Hepatocyte (in vitro differentiated cells): Measurements from ENCODE around the gene IQCH. TPM values are rescaled to one million over a fixed set of nuclear protein-coding genes. Genes with fewer than 3 reads are reported as not detected.

ENCODE experiments used
- DNase-seq: peaks from one replicate; pipeline ENCODE4 v3.0.0-alpha.2; 2016; ENCODE audit warnings: low spot score
- H2AFZ ChIP-seq: fragments of 200-600 bp; sonication (generic); 2 replicates; pipeline ENCODE4 v1.6.0; 2016; ENCODE audit warnings: antibody characterized with exemption, mild to moderate bottlenecking
- H3K27ac ChIP-seq: fragments of 200-600 bp; sonication (generic); 2 replicates; pipeline ENCODE4 v1.5.1; 2016; ENCODE audit warnings: mild to moderate bottlenecking
- H3K27me3 ChIP-seq: fragments of 200-600 bp; sonication (generic); 2 replicates; pipeline ENCODE4 v1.6.1; 2016
- H3K36me3 ChIP-seq: fragments of 200-600 bp; sonication (generic); replicated peaks from 2 replicates; pipeline ENCODE4 v1.5.1; 2016; ENCODE audit warnings: low read depth; ENCODE audit not compliant: insufficient read depth
- H3K4me1 ChIP-seq: fragments of 200-600 bp; sonication (generic); 2 replicates; pipeline ENCODE4 v1.5.1; 2016; ENCODE audit warnings: mild to moderate bottlenecking, moderate library complexity; ENCODE audit not compliant: insufficient read depth
- H3K4me2 ChIP-seq: fragments of 200-600 bp; sonication (generic); 2 replicates; pipeline ENCODE4 v1.6.0; 2016
- H3K4me3 ChIP-seq: fragments of 200-600 bp; sonication (generic); 2 replicates; pipeline ENCODE4 v1.5.1; 2016; ENCODE audit warnings: mild to moderate bottlenecking
- H3K79me2 ChIP-seq: fragments of 200-600 bp; sonication (generic); 2 replicates; pipeline ENCODE4 v1.6.0; 2017; ENCODE audit warnings: mild to moderate bottlenecking
- H3K9me2 ChIP-seq: fragments of 200-600 bp; sonication (generic); replicated peaks from 2 replicates; pipeline ENCODE4 v1.6.0; 2017; ENCODE audit warnings: mild to moderate bottlenecking; ENCODE audit not compliant: insufficient read depth
- H3K9me3 ChIP-seq: fragments of 200-600 bp; sonication (generic); 2 replicates; pipeline ENCODE4 v1.5.1; 2016; ENCODE audit warnings: low read depth, mild to moderate bottlenecking
- H4K20me1 ChIP-seq: fragments of 200-600 bp; sonication (generic); 2 replicates; pipeline ENCODE4 v1.6.0; 2016; ENCODE audit warnings: mild to moderate bottlenecking; ENCODE audit not compliant: insufficient read depth, poor library complexity, severe bottlenecking
- CTCF ChIP-seq: fragments of 200-600 bp; sonication (generic); IDR thresholded peaks from 2 replicates; pipeline ENCODE4 v1.5.1; 2016; ENCODE audit warnings: antibody characterized with exemption, mild to moderate bottlenecking; ENCODE audit not compliant: poor library complexity
- EZH2 ChIP-seq: fragments of 200-600 bp; sonication (generic); IDR thresholded peaks from 2 replicates; pipeline ENCODE4 v1.6.1; 2016; ENCODE audit warnings: antibody characterized with exemption, mild to moderate bottlenecking, borderline replicate concordance
- EZH2phosphoT487 ChIP-seq: fragments of 200-600 bp; sonication (generic); IDR thresholded peaks from one replicate; pipeline ENCODE4 v1.6.1; 2018; ENCODE audit warnings: antibody characterized with exemption, mild to moderate bottlenecking, low read depth, moderate library complexity; ENCODE audit not compliant: unreplicated experiment, severe bottlenecking
- WGBS: methylation state at CpG from one replicate; pipeline ENCODE4 v1.1.6; 2016; ENCODE audit warnings: low lambda C conversion rate; ENCODE audit errors: missing lambda C conversion rate; 5-methylcytosine and 5-hydroxymethylcytosine counted together
- polyA plus RNA-seq: library from polyadenylated mRNA; unstranded; fragments of >200 nt; fragmentation: Nextera tagmentation; extraction: Ambion mirVana; gene quantifications from 2 replicates; pipeline ENCODE4 v1.2.1, GENCODE V29; 2016
- total RNA-seq: library from RNA; depleted of rRNA; stranded (reverse); fragments of >200 nt; gene quantifications from 2 replicates; pipeline ENCODE4 v1.2.3, GENCODE V29; 2014

IQCH gene
- total and polyA plus RNA-seq, 2 experiments from 2014 or later: 0.76 to 1.0 TPM

- H3K4me2 ChIP-seq: no peak overlapping the region
- WGBS: 87% methylated on average over 3 of the region's 3 CpGs
- no peaks in the 10 kb centered on the region for H3K36me3 ChIP-seq
- no peak overlapping the region for H3K27ac ChIP-seq
- H3K79me2 ChIP-seq: no peaks in the 10 kb centered on the region
- no peak overlapping the region for H3K4me3 ChIP-seq
- H3K27me3 ChIP-seq: no peaks in the 10 kb centered on the region
- H3K9me2 ChIP-seq: no peaks in the 10 kb centered on the region
- DNase-seq: no peak
- H3K9me3 ChIP-seq: no peaks in the 10 kb centered on the region
- TF ChIP-seq EZH2 (no peak), EZH2phosphoT487 (no peak), CTCF (no peak)
- no peaks in the 10 kb centered on the region for H4K20me1 ChIP-seq
- no peak overlapping the region for H2AFZ ChIP-seq
- H3K4me1 ChIP-seq: no peaks in the 10 kb centered on the region
Measured at GRCh38 chr15:67379530-67379929, 124.9 kb downstream of the IQCH start.

GRCh38 chr15:67380921-67381320 is 126.3 kb downstream of the IQCH start:
- 62% methylated on average over 1 of the region's 1 CpG for WGBS

DNA sequence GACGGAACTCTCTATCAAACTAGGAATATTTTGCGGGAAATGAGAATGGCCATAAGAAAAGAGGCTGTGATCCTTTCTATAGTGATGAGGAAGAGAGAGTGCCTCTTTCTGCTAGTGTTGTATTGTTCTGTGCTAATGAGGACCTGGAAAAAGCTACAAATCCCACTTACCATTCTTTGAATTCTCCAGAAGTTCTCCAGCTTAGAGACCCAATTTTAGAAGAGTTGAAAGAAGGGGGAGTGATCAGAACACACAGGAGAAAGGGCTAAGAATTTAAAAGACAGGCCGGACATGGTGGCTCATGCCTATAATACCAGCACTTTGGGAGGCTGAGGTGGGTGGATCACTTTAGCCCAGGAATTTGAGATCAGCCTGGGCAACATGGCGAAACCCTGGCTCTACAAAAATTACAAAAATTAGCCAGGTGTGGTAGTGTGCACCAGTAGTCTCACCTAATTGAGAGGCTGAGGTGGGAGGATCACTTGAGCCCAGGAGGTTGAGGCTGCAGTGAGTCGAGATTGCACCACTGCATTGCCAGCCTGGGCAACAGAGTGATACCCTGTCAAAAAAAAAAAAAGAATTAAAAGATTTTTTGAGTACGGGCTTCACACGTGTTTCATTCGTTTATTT is 126.9 kb downstream of the IQCH start:
- Histone ChIP-seq H3K4me2 (no peak overlapping the region), H4K20me1 (no peaks in the 10 kb centered on the region), H3K9me3 (no peaks in the 10 kb centered on the region), H3K27ac (no peak overlapping the region), H3K79me2 (no peaks in the 10 kb centered on the region), H3K4me3 (no peak overlapping the region), H3K27me3 (no peaks in the 10 kb centered on the region), H3K9me2 (no peaks in the 10 kb centered on the region), H3K4me1 (no peaks in the 10 kb centered on the region), H2AFZ (no peak overlapping the region), H3K36me3 (no peaks in the 10 kb centered on the region)
- no peak for DNase-seq
- TF ChIP-seq EZH2 (no peak), EZH2phosphoT487 (no peak), CTCF (no peak)
- 90% methylated on average over 8 of the region's 8 CpGs for WGBS

More at GRCh38 chr15:67380921-67381320, 126.3 kb downstream of the IQCH start:
- no peaks in the 10 kb centered on the region for H3K4me1 ChIP-seq
- H3K9me2 ChIP-seq: no peaks in the 10 kb centered on the region
- no peaks in the 10 kb centered on the region for H3K79me2 ChIP-seq
- H3K36me3 ChIP-seq: no peaks in the 10 kb centered on the region
- DNase-seq: no peak
- no peaks in the 10 kb centered on the region for H3K9me3 ChIP-seq
- no peak for TF ChIP-seq CTCF
- no peak for TF ChIP-seq EZH2phosphoT487
- TF ChIP-seq EZH2: no peak
- no peak overlapping the region for H3K4me3 ChIP-seq
- H3K27ac ChIP-seq: no peak overlapping the region
- H3K4me2 ChIP-seq: no peak overlapping the region
- H4K20me1 ChIP-seq: no peaks in the 10 kb centered on the region
- H3K27me3 ChIP-seq: no peaks in the 10 kb centered on the region
- no peak overlapping the region for H2AFZ ChIP-seq

DNA sequence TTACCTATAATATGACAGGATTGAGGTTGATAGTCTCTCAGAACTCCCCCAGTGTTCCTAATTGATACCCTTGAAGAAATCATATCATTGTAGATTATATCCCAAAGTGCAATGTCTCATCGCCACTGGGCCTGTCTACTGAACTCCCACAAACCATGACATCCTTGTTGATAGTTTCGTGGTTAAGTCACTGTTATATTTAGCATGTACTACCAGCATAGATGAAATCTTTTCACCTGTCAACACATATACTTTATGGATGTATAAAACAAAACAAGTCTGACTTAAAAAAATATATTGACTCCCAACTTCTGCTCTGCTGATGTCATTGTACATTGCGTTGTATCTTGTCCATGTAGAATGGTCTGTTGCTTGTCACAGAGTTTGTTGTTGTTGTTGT is 128.1 kb downstream of the IQCH start:
- Histone ChIP-seq H2AFZ (no peak overlapping the region), H3K27me3 (no peaks in the 10 kb centered on the region), H3K4me1 (no peaks in the 10 kb centered on the region), H3K9me3 (no peaks in the 10 kb centered on the region), H3K4me3 (no peak overlapping the region), H3K36me3 (no peaks in the 10 kb centered on the region), H3K79me2 (no peaks in the 10 kb centered on the region), H3K27ac (no peak overlapping the region), H3K9me2 (no peaks in the 10 kb centered on the region), H4K20me1 (no peaks in the 10 kb centered on the region), H3K4me2 (no peak overlapping the region)
- TF ChIP-seq EZH2phosphoT487 (no peak), CTCF (no peak), EZH2 (no peak)
- 93% methylated on average over 3 of the region's 3 CpGs for WGBS
- DNase-seq: no peak
